Measurements from ENCODE around the gene PSD4. TPM values are rescaled to one million over a fixed set of nuclear protein-coding genes. Genes with fewer than 3 reads are reported as not detected.

Gene PSD4
- polyA plus RNA-seq, 1 donor from 2014 or later = 0.67 TPM

DNA sequence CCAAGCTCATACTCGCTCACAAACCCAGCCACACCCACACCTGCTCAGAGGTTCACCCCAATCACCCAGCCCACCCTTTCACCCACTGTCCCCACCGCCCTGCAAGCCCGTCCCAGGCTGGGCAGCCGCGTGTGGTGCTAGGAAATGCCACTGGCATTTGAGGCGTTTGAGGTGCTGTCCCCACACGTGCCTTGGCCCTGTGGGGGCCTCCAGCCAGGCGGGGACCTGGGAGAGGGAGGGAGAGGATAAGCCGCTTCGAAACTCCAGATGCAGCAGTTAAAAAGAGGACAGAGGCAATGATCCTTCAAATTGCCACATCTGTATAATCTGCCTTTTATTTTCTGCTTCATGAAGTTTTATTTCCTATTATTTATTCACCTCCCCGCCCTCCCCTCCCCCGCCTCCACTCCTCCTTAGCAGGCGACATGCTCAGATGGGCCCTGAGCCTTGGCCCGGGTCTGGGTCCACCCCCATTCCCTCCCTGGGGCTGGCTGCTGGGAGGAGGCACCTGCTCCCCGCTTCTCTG lies 35.9 kb downstream of the PSD4 start:
- H3K9ac ChIP-seq (ENCODE audit: low read length) = no peak overlapping the region
- H4K20me1 ChIP-seq (ENCODE audit: insufficient read depth) = no peaks in the 10 kb centered on the region
- H3K27ac ChIP-seq (ENCODE audit: low read length) = no peak overlapping the region
- H3K9me2 ChIP-seq (ENCODE audit: insufficient read depth, low read length) = no peaks in the 10 kb centered on the region
- no peaks in the 10 kb centered on the region for H3K79me2 ChIP-seq (replicated peaks; ENCODE audit: insufficient read depth, low read length)
- no peaks in the 10 kb centered on the region for H3K27me3 ChIP-seq (ENCODE audit: insufficient read depth, low read depth, low read length)
- no peak overlapping the region for H3K4me2 ChIP-seq (ENCODE audit: low read length)
- no peak for TF ChIP-seq EP300 (conservative IDR thresholded peaks at IDR 0.05; ENCODE audit: poor library complexity, severe bottlenecking)
- TF ChIP-seq RAD21 (conservative IDR thresholded peaks at IDR 0.05) = no peak
- H3K9me3 ChIP-seq (ENCODE audit: low read length) = no peaks in the 10 kb centered on the region
- H3K4me3 ChIP-seq (ENCODE audit: low read length) = no peak overlapping the region
- H3K36me3 ChIP-seq (ENCODE audit: insufficient read depth, low read length) = no peaks in the 10 kb centered on the region
- no peaks in the 10 kb centered on the region for H3F3A ChIP-seq (ENCODE audit: insufficient read depth, low read length, poor library complexity, severe bottlenecking)
- H2AFZ ChIP-seq (ENCODE audit: low read depth, low read length) = no peak overlapping the region

DNA sequence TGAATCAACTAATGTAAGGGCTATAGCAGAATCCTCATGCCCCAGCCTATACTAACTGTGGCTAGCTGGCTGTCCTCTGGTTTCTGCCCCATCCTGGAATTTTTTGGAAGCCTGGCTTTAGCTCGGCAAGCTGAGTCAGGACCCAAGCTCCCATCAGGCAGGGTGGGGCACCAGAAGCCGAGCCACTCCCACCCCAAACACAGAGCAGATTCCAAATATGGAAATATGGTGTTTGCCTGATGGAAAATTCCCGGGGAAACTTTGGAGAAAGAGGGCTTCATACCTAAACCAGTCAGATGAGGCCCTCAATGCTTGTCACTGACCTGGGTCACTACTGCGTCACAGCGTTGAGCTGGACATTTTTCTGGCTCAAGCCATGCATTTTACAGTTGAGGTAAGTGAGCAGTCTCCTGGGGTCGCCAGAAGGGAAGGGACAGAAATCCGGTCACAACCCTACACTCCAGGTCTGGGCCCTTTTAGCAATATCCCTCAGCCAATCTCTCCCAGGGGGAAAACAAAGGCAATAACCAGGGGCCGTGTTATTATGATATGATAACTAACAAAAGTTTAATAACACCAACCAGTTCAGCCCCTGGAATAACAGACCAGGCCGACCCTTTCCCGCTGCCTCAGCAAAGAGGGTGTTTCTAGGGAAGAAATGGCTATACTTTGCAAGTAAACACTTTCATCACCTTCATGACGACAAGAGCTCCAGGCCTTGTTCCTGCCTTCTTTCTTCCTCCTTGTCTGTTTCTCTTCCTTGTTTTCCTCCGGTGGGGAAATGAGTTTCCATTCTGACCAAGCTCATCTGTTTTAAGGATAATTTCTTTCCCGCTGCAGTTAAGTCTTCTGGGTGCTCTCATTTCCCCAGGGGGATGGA lies 37.7 kb downstream of the PSD4 start:
- no peak overlapping the region for H3K27ac ChIP-seq (ENCODE audit: low read length)
- no peaks in the 10 kb centered on the region for H3K79me2 ChIP-seq (replicated peaks; ENCODE audit: insufficient read depth, low read length)
- H4K20me1 ChIP-seq (ENCODE audit: insufficient read depth) = no peaks in the 10 kb centered on the region
- no peaks in the 10 kb centered on the region for H3F3A ChIP-seq (ENCODE audit: insufficient read depth, low read length, poor library complexity, severe bottlenecking)
- H3K27me3 ChIP-seq (ENCODE audit: insufficient read depth, low read depth, low read length) = no peaks in the 10 kb centered on the region
- no peak overlapping the region for H2AFZ ChIP-seq (ENCODE audit: low read depth, low read length)
- no peak overlapping the region for H3K4me2 ChIP-seq (ENCODE audit: low read length)
- H3K9me2 ChIP-seq (ENCODE audit: insufficient read depth, low read length) = no peaks in the 10 kb centered on the region
- no peak for TF ChIP-seq RAD21 (conservative IDR thresholded peaks at IDR 0.05)
- TF ChIP-seq TAF1 (IDR thresholded peaks at IDR 0.05; ENCODE audit: low read depth) = no peak
- TF ChIP-seq SMC3 (conservative IDR thresholded peaks at IDR 0.05; ENCODE audit: poor library complexity) = no peak
- TF ChIP-seq, protein P1, sequence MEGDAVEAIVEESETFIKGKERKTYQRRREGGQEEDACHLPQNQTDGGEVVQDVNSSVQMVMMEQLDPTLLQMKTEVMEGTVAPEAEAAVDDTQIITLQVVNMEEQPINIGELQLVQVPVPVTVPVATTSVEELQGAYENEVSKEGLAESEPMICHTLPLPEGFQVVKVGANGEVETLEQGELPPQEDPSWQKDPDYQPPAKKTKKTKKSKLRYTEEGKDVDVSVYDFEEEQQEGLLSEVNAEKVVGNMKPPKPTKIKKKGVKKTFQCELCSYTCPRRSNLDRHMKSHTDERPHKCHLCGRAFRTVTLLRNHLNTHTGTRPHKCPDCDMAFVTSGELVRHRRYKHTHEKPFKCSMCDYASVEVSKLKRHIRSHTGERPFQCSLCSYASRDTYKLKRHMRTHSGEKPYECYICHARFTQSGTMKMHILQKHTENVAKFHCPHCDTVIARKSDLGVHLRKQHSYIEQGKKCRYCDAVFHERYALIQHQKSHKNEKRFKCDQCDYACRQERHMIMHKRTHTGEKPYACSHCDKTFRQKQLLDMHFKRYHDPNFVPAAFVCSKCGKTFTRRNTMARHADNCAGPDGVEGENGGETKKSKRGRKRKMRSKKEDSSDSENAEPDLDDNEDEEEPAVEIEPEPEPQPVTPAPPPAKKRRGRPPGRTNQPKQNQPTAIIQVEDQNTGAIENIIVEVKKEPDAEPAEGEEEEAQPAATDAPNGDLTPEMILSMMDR (IDR thresholded peaks at IDR 0.05; ENCODE audit: poor library complexity, severe bottlenecking) = no peak
- TF ChIP-seq, protein P2, sequence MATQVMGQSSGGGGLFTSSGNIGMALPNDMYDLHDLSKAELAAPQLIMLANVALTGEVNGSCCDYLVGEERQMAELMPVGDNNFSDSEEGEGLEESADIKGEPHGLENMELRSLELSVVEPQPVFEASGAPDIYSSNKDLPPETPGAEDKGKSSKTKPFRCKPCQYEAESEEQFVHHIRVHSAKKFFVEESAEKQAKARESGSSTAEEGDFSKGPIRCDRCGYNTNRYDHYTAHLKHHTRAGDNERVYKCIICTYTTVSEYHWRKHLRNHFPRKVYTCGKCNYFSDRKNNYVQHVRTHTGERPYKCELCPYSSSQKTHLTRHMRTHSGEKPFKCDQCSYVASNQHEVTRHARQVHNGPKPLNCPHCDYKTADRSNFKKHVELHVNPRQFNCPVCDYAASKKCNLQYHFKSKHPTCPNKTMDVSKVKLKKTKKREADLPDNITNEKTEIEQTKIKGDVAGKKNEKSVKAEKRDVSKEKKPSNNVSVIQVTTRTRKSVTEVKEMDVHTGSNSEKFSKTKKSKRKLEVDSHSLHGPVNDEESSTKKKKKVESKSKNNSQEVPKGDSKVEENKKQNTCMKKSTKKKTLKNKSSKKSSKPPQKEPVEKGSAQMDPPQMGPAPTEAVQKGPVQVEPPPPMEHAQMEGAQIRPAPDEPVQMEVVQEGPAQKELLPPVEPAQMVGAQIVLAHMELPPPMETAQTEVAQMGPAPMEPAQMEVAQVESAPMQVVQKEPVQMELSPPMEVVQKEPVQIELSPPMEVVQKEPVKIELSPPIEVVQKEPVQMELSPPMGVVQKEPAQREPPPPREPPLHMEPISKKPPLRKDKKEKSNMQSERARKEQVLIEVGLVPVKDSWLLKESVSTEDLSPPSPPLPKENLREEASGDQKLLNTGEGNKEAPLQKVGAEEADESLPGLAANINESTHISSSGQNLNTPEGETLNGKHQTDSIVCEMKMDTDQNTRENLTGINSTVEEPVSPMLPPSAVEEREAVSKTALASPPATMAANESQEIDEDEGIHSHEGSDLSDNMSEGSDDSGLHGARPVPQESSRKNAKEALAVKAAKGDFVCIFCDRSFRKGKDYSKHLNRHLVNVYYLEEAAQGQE (IDR thresholded peaks at IDR 0.05; ENCODE audit: borderline replicate concordance) = no peak
- no peak for TF ChIP-seq MXI1 (conservative IDR thresholded peaks at IDR 0.05; ENCODE audit: poor library complexity, severe bottlenecking)
- TF ChIP-seq POLR2AphosphoS5 (IDR thresholded peaks at IDR 0.05) = no peak
- no peak for TF ChIP-seq EP300 (conservative IDR thresholded peaks at IDR 0.05; ENCODE audit: poor library complexity, severe bottlenecking)
- TF ChIP-seq EZH2 (IDR thresholded peaks at IDR 0.05; ENCODE audit: borderline replicate concordance, insufficient read depth, low read length, poor library complexity, severe bottlenecking) = no peak
- no peaks in the 10 kb centered on the region for H3K9me3 ChIP-seq (ENCODE audit: low read length)
- H3K36me3 ChIP-seq (ENCODE audit: insufficient read depth, low read length) = no peaks in the 10 kb centered on the region
- H3K4me3 ChIP-seq (ENCODE audit: low read length) = no peak overlapping the region
- H3K9ac ChIP-seq (ENCODE audit: low read length) = no peak overlapping the region
